Endothelial cell (in vitro differentiated cells): ENCODE data around the gene TRIM58. TPM values are rescaled to one million over a fixed set of nuclear protein-coding genes. Genes with fewer than 3 reads are reported as not detected.

ENCODE experiments used
- DNase-seq: peaks from one replicate; pipeline ENCODE4 v3.0.0; 2021; ENCODE audit warnings: low spot score
- H3K27ac Mint-ChIP-seq: one replicate; pipeline ENCODE4 v1.8.0; 2021; ENCODE audit warnings: mixed read lengths, inconsistent platforms; ENCODE audit not compliant: unreplicated experiment
- H3K27me3 Mint-ChIP-seq: one replicate; pipeline ENCODE4 v1.8.0; 2021; ENCODE audit warnings: mild to moderate bottlenecking, moderate library complexity, mixed read lengths, inconsistent platforms; ENCODE audit not compliant: unreplicated experiment
- H3K36me3 Mint-ChIP-seq: one replicate; pipeline ENCODE4 v1.8.0; 2021; ENCODE audit warnings: mild to moderate bottlenecking, low read depth, mixed read lengths, inconsistent platforms; ENCODE audit not compliant: unreplicated experiment
- H3K4me1 Mint-ChIP-seq: one replicate; pipeline ENCODE4 v1.8.0; 2021; ENCODE audit warnings: mild to moderate bottlenecking, mixed read lengths, inconsistent platforms; ENCODE audit not compliant: unreplicated experiment
- H3K4me3 Mint-ChIP-seq: one replicate; pipeline ENCODE4 v1.8.0; 2021; ENCODE audit warnings: mild to moderate bottlenecking, mixed read lengths, inconsistent platforms; ENCODE audit not compliant: unreplicated experiment
- H3K9me3 Mint-ChIP-seq: one replicate; pipeline ENCODE4 v1.8.0; 2021; ENCODE audit warnings: mixed read lengths, inconsistent platforms; ENCODE audit not compliant: unreplicated experiment
- CTCF ChIP-seq: fragments of 200-600 bp; sonication (generic); IDR thresholded peaks from one replicate; pipeline ENCODE4 v1.5.0; 2021; ENCODE audit warnings: antibody characterized with exemption; ENCODE audit not compliant: unreplicated experiment
- total RNA-seq: library from RNA; stranded (reverse); fragmentation: NEBNext Ultra II Directional; extraction: Animal tissue kit (Norgen Biotek cat#: 25700); gene quantifications from one replicate; pipeline ENCODE4 v1.2.1, GENCODE V29; 2021; ENCODE audit not compliant: unreplicated experiment

The TRIM58 gene
- total RNA-seq, 1 donor from 2014 or later, result 1.4 TPM

- H3K4me3 Mint-ChIP-seq, result no peak overlapping the region
- H3K27me3 Mint-ChIP-seq, result peaks cover 5% of the 10 kb centered on the region
- no peak for TF ChIP-seq CTCF
- peaks cover 9% of the 10 kb centered on the region for H3K36me3 Mint-ChIP-seq
- H3K9me3 Mint-ChIP-seq, result peaks cover 3% of the 10 kb centered on the region
- no peak for DNase-seq
- H3K27ac Mint-ChIP-seq, result no peak overlapping the region
- no peaks in the 10 kb centered on the region for H3K4me1 Mint-ChIP-seq
These were observed 7.7 kb downstream of the TRIM58 start for GRCh38 chr1:247864644-247865043.

- no peak overlapping the region for H3K4me3 Mint-ChIP-seq
- H3K4me1 Mint-ChIP-seq, result no peaks in the 10 kb centered on the region
- H3K27ac Mint-ChIP-seq, result no peak overlapping the region
- no peak for TF ChIP-seq CTCF
- H3K36me3 Mint-ChIP-seq, result peaks cover 12% of the 10 kb centered on the region
- DNase-seq, result no peak
- H3K9me3 Mint-ChIP-seq, result peaks cover 5% of the 10 kb centered on the region
- peaks cover 8% of the 10 kb centered on the region for H3K27me3 Mint-ChIP-seq
These were observed 8.4 kb downstream of the TRIM58 start for GRCh38 chr1:247865416-247865815.

GRCh38 chr1:247883346-247883745 lies 26.4 kb downstream of the TRIM58 start:
- Mint-ChIP-seq H3K27ac (no peak overlapping the region), H3K27me3 (peaks cover 3% of the 10 kb centered on the region), H3K4me3 (no peak overlapping the region), H3K36me3 (no peaks in the 10 kb centered on the region), H3K9me3 (peaks cover 10% of the 10 kb centered on the region), H3K4me1 (no peaks in the 10 kb centered on the region)
- no peak for DNase-seq
- TF ChIP-seq CTCF, result no peak

GRCh38 chr1:247884797-247885413 lies 27.9 kb downstream of the TRIM58 start:
- Mint-ChIP-seq H3K4me3 (no peak overlapping the region), H3K4me1 (no peaks in the 10 kb centered on the region), H3K27ac (no peak overlapping the region), H3K36me3 (no peaks in the 10 kb centered on the region), H3K27me3 (no peaks in the 10 kb centered on the region), H3K9me3 (peaks cover 5% of the 10 kb centered on the region)
- TF ChIP-seq CTCF, result no peak
- no peak for DNase-seq

GRCh38 chr1:247895163-247895637 lies 38.2 kb downstream of the TRIM58 start, which contains the start of gene OR2W3:
Gene OR2W3 (plus strand): TSS chr1:247895587. CDS start chr1:247895587, 0 bp downstream.
- no peak within 1 kb of the TSS for H3K27ac Mint-ChIP-seq
- TF ChIP-seq CTCF, result no peak
- H3K4me1 Mint-ChIP-seq, result no peaks in the 10 kb centered on the region
- peaks cover 13% of the 10 kb centered on the region for H3K9me3 Mint-ChIP-seq
- no peaks in the 10 kb centered on the region for H3K27me3 Mint-ChIP-seq
- peaks cover 19% of the 10 kb centered on the region for H3K36me3 Mint-ChIP-seq
- H3K4me3 Mint-ChIP-seq, result no peak within 1 kb of the TSS
- no peak for DNase-seq
